ENCODE results near the gene CAMTA1.

The CAMTA1 gene

GRCh38 chr1:7679159-7679872, 894.1 kb downstream of the CAMTA1 start:
- no peak overlapping the region; the same call in 1 of the 2 replicates for H3K4me3 ChIP-seq (ENCODE audit: control insufficient read depth, low read depth, low read length)
- no peak for TF ChIP-seq CTCF (IDR thresholded peaks at IDR 0.05; ENCODE audit: control insufficient read depth, insufficient read depth, low read depth, low read length, missing control alignments)
- DNase-seq (ENCODE audit: low read depth), result no peak

- no peak for DNase-seq (ENCODE audit: low read depth)
- no peak for TF ChIP-seq CTCF (IDR thresholded peaks at IDR 0.05; ENCODE audit: control insufficient read depth, insufficient read depth, low read depth, low read length, missing control alignments)
- peak overlapping the region; percentile 50 for H3K4me3 ChIP-seq (ENCODE audit: control insufficient read depth, low read depth, low read length)
Observed at GRCh38 chr1:7679873-7680206, 894.6 kb downstream of the CAMTA1 start.

DNA sequence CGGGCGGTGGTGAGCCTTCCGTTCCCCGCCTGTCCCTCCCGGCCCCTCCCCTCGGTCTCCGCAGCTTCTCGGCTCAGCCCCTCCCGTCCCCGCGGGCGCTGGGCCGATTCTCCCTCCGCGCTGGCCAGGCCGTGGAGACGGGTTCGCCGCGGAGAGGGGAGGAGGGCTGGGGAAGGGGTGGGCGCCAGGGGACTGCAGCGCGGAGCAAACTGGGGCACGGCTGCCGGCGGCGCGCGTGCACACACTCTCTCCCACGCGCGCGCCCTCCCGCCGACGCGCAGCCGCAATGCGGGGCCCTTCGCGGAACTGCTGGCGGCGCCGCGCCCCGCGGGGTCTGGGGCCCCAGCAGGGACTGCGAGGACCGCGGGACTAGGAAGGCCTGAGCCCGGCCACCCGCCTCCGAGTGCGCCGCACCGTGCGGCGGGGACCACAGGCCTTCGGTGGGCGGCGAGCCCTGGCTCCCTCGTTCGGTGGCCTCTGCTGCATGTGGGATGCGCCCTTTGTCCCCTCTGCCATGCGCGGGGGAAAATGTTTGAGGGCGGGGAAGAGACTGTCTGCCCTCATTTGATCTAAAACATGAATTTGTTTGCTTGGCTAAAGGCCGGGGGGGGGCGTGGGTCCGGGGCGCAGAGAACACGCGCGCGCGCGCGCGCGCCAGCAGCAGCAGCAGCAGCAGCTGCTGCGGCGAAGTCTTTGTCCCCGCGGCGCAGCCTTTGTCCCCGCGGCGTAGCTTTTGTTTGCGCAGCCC, 895.1 kb downstream of the CAMTA1 start:
- peak overlapping the region; percentile 50 for H3K4me3 ChIP-seq (ENCODE audit: control insufficient read depth, low read depth, low read length)
- no peak for DNase-seq (ENCODE audit: low read depth)
- TF ChIP-seq CTCF (IDR thresholded peaks at IDR 0.05; ENCODE audit: control insufficient read depth, insufficient read depth, low read depth, low read length, missing control alignments), result no peak

DNA sequence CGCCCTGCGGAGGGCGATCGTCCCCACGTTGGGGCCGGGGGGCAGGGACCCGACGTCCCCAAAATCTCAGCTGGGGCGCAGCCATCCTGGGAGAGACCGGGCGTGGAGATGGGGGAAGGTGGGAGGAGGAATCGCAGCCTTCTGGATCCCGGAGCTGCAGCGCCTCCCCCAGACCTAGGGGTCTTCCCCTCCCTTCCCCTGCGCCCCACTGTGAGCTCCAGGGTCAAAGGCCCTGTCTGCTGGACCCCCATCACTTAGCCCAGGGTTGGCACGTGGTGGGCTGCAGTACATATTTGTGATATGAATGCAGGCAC, 895.7 kb downstream of the CAMTA1 start:
- DNase-seq (ENCODE audit: low read depth), result no peak
- TF ChIP-seq CTCF (IDR thresholded peaks at IDR 0.05; ENCODE audit: control insufficient read depth, insufficient read depth, low read depth, low read length, missing control alignments), result no peak
- peak overlapping the region; percentile 50 for H3K4me3 ChIP-seq (ENCODE audit: control insufficient read depth, low read depth, low read length)

- DNase-seq (ENCODE audit: low read depth), result no peak
- H3K4me3 ChIP-seq (ENCODE audit: control insufficient read depth, low read depth, low read length), result no peak overlapping the region
- no peak for TF ChIP-seq CTCF (IDR thresholded peaks at IDR 0.05; ENCODE audit: control insufficient read depth, insufficient read depth, low read depth, low read length, missing control alignments)
Observed at GRCh38 chr1:7681401-7681800, 896.1 kb downstream of the CAMTA1 start.

DNA sequence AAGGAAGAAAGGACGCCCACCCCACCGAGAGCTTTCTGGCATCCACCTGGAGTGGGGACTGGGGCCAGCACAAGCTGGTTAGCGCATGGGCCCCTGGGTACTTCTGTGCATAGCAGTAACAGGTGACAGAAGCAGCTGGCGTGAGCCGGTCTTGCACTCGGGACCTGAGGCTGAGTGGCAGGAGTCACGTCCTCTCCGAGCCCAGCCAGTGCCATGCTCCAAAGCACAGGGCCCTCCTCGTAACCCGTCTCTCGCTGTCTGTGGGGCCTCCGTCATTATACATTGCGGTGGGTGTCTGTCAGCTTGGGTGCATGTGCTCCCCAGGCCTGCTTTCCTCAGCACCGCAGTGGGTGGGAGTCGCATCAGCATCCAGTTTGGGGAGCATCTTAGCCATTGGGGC, 898.3 kb downstream of the CAMTA1 start:
- H3K4me3 ChIP-seq (ENCODE audit: control insufficient read depth, low read depth, low read length), result no peak overlapping the region
- no peak for DNase-seq (ENCODE audit: low read depth)
- no peak for TF ChIP-seq CTCF (IDR thresholded peaks at IDR 0.05; ENCODE audit: control insufficient read depth, insufficient read depth, low read depth, low read length, missing control alignments)

Measured in AG09309 (cell line).